Measurements from ENCODE around the gene TOX3. TPM values are rescaled to one million over a fixed set of nuclear protein-coding genes. Genes with fewer than 3 reads are reported as not detected.
A peak's percentile ranks its signal among the peaks of the same experiment; 100 is the strongest.

The TOX3 gene
- total and polyA plus RNA-seq, 8 donors, result 2.8 to 6.0 (median 4.9) TPM

- intact Hi-C loops (cut with DNase I), result no loop called here
Observed at GRCh38 chr16:52439171-52439701, 107.7 kb downstream of the TOX3 start.

DNA sequence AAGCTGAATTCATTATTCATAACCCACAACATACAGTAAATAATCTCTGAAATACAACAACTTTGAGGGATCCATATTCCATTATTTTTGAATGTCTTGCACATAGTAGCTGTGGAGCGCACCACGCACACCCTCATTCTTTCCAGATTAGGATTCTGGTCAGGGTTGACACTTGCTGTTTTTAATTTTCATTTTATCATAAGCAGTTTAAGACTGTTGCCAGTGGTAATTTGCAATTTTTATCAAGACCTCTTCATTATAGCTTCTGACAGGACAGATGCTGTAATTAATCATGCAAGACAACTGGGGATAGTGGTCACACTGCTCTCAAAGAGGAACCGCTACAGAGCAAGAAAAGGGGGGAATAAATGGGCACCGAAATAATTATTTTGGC lies 109.7 kb downstream of the TOX3 start:
- no peak for ATAC-seq
- TF ChIP-seq CTCF (IDR thresholded peaks at IDR 0.05), result no peak
- intact Hi-C loops (cut with DNase I), result no loop called here

More at GRCh38 chr16:52439171-52439701, 107.7 kb downstream of the TOX3 start:
- ATAC-seq (no peak), DNase-seq (peak in 1 of 4 donors; percentile 64)
- no peak overlapping the region for H3K27ac ChIP-seq
- peaks cover 0 to 4% of the 10 kb centered on the region in 2 donors for H3K9me3 ChIP-seq
- no peak overlapping the region for H3K4me3 ChIP-seq
- no peaks in the 10 kb centered on the region for H3K27me3 ChIP-seq
- no peaks in the 10 kb centered on the region for H3K4me1 ChIP-seq
- TF ChIP-seq CTCF (IDR thresholded peaks at IDR 0.05), result no peak
- H3K36me3 ChIP-seq, result no peaks in the 10 kb centered on the region

GRCh38 chr16:52436339-52437276 lies 110.3 kb downstream of the TOX3 start:
- no peak for TF ChIP-seq CTCF (IDR thresholded peaks at IDR 0.05)
- intact Hi-C loops (cut with DNase I), result no loop called here
- DNase-seq (no peak), ATAC-seq (no peak)
- H3K36me3 ChIP-seq, result no peaks in the 10 kb centered on the region
- no peaks in the 10 kb centered on the region for H3K27me3 ChIP-seq
- no peak overlapping the region for H3K27ac ChIP-seq
- H3K4me3 ChIP-seq, result no peak overlapping the region
- no peaks in the 10 kb centered on the region for H3K4me1 ChIP-seq
- H3K9me3 ChIP-seq, result peaks cover 0 to 4% of the 10 kb centered on the region in 2 donors

More for the DNA sequence above, 109.7 kb downstream of the TOX3 start:
- no peak for DNase-seq
- Histone ChIP-seq H3K9me3 (peaks cover 0 to 4% of the 10 kb centered on the region in 2 donors), H3K36me3 (no peaks in the 10 kb centered on the region), H3K4me3 (no peak overlapping the region), H3K27ac (no peak overlapping the region), H3K27me3 (no peaks in the 10 kb centered on the region), H3K4me1 (no peaks in the 10 kb centered on the region)

DNA sequence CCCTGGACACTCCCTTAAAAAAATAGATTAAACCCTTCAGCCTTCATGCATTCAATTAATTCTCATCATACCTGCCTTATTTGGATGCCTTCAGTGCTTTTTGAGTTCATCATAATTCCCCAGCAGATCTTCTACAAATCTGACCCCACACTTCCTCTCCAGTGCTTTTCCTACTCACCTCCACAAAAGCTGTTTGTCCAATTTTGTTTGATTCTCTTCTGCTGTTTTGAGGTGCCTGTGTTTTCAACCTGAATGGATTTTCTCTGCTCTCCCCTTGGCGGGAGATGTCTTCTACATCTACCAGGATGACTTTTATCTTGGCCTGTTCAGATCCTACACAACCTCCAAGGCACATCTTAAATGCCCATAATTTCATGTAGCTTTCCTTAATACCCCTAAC lies 112.7 kb downstream of the TOX3 start:
- intact Hi-C loops (cut with DNase I), result no loop called here
- Histone ChIP-seq H3K9me3 (no peaks in the 10 kb centered on the region), H3K4me1 (no peaks in the 10 kb centered on the region), H3K27ac (no peak overlapping the region), H3K36me3 (no peaks in the 10 kb centered on the region), H3K27me3 (no peaks in the 10 kb centered on the region), H3K4me3 (no peak overlapping the region)
- DNase-seq (no peak), ATAC-seq (no peak)
- no peak for TF ChIP-seq CTCF (IDR thresholded peaks at IDR 0.05)

DNA sequence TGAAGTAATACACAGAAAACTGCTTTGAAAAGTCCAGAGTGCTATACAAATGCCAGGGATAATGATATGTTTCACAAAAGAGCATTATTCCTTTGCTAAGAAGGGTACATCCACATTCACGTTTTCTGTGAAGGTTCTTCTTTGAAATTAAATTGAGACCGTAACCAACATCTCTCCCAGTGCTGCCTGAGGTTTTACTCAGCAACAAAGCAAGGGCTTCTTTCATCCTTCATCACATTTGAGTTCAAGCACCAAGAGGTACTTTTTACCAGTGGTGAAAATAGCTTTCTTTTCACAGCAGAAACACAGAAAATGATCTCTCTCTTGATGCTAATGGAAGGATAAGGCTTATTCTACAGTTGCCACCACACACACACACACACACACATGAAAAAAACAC lies 113.3 kb downstream of the TOX3 start:
- DNase-seq, result no peak
- Histone ChIP-seq H3K36me3 (no peaks in the 10 kb centered on the region), H3K4me3 (no peak overlapping the region), H3K27me3 (no peaks in the 10 kb centered on the region), H3K9me3 (no peaks in the 10 kb centered on the region), H3K27ac (no peak overlapping the region), H3K4me1 (no peaks in the 10 kb centered on the region)
- intact Hi-C loops (cut with DNase I), result no loop called here
- no peak for ATAC-seq
- no peak for TF ChIP-seq CTCF (IDR thresholded peaks at IDR 0.05)
